Measurements from ENCODE around the gene GCDH.
A peak's percentile ranks its signal among the peaks of the same experiment; 100 is the strongest.

The GCDH gene

DNA sequence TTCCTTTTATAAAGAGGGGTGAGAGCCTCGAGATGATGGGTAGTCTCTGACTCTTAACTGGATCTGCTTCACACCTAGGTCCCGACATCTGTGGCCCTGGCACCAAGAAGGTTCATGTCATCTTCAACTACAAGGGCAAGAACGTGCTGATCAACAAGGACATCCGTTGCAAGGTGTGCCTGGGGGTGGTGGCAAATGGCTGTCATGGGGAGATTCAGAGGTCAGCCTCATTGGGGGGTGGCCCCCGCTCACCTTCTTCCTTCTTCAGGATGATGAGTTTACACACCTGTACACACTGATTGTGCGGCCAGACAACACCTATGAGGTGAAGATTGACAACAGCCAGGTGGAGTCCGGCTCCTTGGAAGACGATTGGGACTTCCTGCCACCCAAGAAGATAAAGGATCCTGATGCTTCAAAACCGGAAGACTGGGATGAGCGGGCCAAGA lies 49.0 kb downstream of the GCDH start:
- no peak for DNase-seq (ENCODE audit: low read depth, low spot score)

DNA sequence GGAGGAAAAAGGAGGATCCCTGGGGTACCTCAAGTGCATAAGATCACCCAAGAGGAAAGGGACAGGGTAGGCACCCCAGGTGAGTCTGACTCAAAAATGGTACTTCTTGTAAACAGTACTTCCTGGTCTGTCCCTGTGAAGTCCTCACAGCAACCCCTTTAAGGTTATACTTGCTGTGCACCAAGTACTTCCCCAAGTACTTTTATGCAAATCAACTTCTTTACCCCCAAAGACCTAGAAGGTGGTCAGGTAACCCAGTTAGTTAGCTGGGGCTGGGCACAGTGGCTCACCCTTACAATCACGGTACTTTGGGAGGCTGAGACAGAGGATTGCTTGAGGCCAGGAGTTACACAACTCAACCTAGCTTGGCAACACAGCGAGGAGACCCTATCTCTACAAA lies 49.9 kb downstream of the GCDH start:
- no peak for DNase-seq (ENCODE audit: low read depth, low spot score)

DNA sequence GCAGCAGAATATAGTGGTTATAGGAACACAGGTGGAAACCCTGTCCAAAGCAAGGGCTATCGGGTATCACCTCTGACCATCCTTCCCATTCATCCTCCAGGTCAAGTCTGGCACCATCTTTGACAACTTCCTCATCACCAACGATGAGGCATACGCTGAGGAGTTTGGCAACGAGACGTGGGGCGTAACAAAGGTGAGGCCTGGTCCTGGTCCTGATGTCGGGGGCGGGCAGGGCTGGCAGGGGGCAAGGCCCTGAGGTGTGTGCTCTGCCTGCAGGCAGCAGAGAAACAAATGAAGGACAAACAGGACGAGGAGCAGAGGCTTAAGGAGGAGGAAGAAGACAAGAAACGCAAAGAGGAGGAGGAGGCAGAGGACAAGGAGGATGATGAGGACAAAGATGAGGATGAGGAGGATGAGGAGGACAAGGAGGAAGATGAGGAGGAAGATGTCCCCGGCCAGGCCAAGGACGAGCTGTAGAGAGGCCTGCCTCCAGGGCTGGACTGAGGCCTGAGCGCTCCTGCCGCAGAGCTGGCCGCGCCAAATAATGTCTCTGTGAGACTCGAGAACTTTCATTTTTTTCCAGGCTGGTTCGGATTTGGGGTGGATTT lies 52.6 kb downstream of the GCDH start:
- DNase-seq (ENCODE audit: low read depth, low spot score), result no peak

DNA sequence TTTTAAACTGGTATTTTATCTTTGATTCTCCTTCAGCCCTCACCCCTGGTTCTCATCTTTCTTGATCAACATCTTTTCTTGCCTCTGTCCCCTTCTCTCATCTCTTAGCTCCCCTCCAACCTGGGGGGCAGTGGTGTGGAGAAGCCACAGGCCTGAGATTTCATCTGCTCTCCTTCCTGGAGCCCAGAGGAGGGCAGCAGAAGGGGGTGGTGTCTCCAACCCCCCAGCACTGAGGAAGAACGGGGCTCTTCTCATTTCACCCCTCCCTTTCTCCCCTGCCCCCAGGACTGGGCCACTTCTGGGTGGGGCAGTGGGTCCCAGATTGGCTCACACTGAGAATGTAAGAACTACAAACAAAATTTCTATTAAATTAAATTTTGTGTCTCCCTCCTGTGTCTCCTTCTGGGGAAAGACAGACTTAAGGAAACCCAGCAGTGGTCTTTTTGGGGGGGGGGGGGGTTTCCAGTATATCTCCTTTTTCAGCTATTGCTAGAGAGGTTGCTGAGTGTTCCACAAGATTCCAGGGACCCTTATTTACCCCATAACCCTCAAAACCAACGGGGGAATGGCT lies 53.2 kb downstream of the GCDH start:
- no peak for DNase-seq (ENCODE audit: low read depth, low spot score)

DNA sequence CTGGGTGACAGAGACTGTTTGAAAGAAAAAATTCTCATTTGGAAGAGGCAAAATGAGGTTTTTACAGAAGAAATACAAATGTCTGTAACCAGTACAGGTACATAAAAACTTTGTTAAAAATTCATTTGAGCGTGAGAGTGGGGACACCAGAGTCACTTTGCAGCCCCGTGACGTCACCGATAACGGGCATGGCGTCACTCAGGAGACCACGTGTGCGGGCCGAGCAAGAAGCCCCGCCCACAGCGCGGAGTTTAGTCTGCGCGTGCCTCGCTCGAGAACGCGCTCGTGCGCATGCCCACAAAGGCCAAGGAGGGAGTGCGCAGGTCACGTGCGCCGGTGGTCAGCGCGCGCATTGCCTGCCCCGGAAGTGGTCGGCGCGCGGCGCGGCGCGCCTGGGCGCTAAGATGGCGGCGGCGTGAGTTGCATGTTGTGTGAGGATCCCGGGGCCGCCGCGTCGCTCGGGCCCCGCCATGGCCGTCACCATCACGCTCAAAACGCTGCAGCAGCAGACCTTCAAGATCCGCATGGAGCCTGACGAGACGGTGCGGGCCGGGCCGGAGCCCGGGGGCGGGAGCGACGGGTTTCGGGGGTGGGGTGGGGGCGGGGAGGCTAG lies 54.6 kb downstream of the GCDH start, which contains the start of gene RAD23A:
Gene RAD23A (plus strand): TSS at position 384 of the 613 bp plus-strand sequence. CDS start 87 bp downstream, at position 471.
- DNase-seq (ENCODE audit: low read depth, low spot score), result peak; percentile 89

DNA sequence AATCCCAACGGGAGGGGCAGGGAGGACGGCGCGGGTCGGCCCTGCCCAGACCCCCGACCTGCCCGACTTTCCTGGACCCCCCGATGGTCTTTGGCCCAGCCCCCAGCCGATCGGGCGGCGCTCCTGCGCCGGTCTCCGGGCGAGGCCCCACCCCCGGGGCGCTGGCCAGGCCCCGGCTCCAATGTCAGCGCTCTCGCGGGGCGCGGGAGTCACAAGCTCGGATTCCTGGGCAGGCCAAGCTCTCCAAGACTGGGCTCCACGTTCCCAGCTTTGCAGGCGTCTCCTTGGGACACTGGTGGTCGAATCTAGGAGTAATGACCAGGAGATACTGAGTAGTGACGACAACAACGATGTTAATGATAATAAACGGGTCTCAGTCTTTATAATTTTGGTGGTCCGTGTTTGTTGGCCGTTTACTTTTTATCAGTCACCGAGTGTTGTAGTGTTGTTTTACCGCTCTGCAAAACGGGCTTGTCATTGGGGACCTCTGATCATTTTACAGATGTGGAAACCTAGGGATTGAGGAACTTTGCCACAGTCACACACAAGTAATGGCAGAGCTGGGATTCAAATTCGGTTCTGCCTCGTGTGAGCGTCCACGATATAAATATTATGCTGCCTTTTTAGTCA lies 55.2 kb downstream of the GCDH start:
- no peak for DNase-seq (ENCODE audit: low read depth, low spot score)

DNA sequence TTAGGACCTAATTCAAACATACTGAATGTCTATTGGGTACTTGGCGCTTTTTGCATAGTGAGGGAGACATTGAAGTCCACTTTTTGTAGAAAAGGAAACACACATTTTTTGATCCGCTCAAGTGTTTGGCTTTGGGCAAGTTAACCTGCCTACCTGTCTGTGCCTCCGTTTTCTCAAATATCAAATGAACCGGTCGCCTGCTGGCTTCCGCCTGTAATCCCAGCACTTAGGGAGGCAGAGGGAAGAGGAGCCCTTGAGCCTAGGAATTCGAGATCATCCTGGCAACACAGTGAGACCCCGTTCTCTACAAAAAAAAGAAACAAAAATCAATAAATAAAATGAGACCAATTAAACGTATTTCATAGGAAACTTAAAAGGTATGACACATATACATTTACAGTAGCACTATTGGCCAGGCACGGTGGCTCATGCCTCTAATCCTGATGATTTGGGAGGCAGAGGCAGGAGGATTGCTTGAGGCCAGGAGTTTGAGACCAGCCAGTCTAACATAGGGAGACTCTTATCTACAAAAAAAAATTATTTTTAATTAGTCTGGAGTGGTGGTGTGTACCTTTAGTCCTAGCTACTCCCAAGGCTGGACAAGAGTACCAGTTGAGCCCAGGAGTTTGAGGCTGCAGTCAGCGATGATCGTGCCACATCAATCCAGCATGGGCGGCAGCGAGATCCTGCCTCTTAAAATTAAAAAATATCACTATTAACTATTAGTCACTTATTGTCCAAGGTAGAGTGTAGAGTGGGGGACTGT lies 56.0 kb downstream of the GCDH start:
- DNase-seq (ENCODE audit: low read depth, low spot score), result no peak

DNA sequence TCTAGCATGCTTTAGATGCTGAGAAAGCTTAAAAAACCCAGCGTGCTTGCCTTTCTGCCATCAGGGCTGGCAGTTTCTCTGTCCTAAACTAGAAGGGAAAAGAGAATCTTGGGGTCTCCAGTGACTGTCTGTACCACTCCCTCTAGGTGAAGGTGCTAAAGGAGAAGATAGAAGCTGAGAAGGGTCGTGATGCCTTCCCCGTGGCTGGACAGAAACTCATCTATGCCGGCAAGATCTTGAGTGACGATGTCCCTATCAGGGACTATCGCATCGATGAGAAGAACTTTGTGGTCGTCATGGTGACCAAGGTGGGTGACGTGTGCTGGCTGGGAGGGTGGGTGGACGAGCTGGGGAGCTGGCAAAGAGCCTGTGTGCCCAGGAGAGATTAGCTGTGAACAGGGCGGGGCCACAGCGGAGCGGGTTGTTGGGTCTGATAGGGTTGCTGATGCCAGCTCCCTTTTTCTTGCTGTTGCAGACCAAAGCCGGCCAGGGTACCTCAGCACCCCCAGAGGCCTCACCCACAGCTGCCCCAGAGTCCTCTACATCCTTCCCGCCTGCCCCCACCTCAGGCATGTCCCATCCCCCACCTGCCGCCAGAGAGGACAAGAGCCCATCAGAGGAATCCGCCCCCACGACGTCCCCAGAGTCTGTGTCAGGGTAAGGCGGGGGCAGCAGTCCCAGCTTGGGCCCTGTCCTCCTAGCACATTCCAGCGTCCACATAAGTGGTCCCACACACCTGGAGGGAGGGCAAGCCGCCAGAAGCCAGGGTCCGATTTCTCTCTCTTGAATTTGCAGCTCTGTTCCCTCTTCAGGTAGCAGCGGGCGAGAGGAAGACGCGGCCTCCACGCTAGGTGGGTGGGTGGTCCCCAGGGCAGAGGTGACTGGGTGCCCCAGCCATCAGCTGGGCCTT lies 57.0 kb downstream of the GCDH start:
- DNase-seq (ENCODE audit: low read depth, low spot score), result no peak

DNA sequence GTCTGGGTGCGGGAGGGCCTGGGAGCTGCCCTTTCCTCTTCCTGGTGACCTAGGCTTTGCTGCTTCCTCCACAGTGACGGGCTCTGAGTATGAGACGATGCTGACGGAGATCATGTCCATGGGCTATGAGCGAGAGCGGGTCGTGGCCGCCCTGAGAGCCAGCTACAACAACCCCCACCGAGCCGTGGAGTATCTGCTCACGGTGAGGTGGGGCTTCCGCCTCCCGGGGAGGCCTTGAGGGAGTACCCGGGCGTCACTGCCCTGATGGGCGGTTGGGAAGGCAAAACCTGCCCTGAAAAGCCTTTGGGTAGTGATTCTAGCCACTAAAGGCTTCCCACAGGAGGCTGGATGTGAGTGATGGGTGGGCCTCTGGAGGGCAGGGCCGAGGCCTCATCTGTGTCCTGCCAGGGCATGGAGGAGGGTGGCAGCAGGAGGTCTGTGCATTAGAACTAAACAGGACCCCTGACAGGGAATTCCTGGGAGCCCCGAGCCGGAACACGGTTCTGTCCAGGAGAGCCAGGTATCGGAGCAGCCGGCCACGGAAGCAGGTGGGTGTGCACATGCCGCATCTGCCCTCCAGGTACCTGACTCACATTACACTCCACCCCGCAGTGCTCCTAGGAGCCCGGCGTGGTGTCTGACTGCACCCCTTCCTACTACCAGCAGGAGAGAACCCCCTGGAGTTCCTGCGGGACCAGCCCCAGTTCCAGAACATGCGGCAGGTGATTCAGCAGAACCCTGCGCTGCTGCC lies 57.8 kb downstream of the GCDH start:
- DNase-seq (ENCODE audit: low read depth, low spot score), result no peak
